ENCODE measurements around the gene ABCB6.

ABCB6 gene

GRCh38 chr2:219214786-219215185 lies 4.0 kb downstream of the ABCB6 start:
- Histone ChIP-seq H3K36me3 (ENCODE audit: control insufficient read depth in 2 of 2, insufficient read depth in 1 of 2, low read length in 2 of 2) (peaks cover 15 to 72% of the 10 kb centered on the region in 2 experiments; a peak in 2 of 3 replicates), H3K4me3 (ENCODE audit: low read depth, low read length) (no peak overlapping the region), H3K4me1 (ENCODE audit: control insufficient read depth, insufficient read depth, low read length) (no peaks in the 10 kb centered on the region), H3K9me3 (ENCODE audit: control insufficient read depth, insufficient read depth, low read depth, low read length) (no peaks in the 10 kb centered on the region), H3K27ac (ENCODE audit: extremely low read depth, low read depth, low read length) (no peak overlapping the region)
- no peak for TF ChIP-seq RBAK (tag by site-specific recombination; IDR thresholded peaks at IDR 0.05)
- no peak for TF ChIP-seq ZNF600 (tag by site-specific recombination; IDR thresholded peaks at IDR 0.05)
- no peak for TF ChIP-seq ZNF175 (tag by site-specific recombination; IDR thresholded peaks at IDR 0.05)
- no peak for TF ChIP-seq ZNF544 (tag by site-specific recombination; IDR thresholded peaks at IDR 0.05)
- TF ChIP-seq ZNF510 (tag by site-specific recombination; IDR thresholded peaks at IDR 0.05; ENCODE audit: insufficient replicate concordance): no peak
- TF ChIP-seq, protein P1, sequence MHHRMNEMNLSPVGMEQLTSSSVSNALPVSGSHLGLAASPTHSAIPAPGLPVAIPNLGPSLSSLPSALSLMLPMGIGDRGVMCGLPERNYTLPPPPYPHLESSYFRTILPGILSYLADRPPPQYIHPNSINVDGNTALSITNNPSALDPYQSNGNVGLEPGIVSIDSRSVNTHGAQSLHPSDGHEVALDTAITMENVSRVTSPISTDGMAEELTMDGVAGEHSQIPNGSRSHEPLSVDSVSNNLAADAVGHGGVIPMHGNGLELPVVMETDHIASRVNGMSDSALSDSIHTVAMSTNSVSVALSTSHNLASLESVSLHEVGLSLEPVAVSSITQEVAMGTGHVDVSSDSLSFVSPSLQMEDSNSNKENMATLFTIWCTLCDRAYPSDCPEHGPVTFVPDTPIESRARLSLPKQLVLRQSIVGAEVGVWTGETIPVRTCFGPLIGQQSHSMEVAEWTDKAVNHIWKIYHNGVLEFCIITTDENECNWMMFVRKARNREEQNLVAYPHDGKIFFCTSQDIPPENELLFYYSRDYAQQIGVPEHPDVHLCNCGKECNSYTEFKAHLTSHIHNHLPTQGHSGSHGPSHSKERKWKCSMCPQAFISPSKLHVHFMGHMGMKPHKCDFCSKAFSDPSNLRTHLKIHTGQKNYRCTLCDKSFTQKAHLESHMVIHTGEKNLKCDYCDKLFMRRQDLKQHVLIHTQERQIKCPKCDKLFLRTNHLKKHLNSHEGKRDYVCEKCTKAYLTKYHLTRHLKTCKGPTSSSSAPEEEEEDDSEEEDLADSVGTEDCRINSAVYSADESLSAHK (tag by site-specific recombination; IDR thresholded peaks at IDR 0.05): no peak
- TF ChIP-seq ZNF341 (tag by site-specific recombination; IDR thresholded peaks at IDR 0.05; ENCODE audit: low read depth): no peak
- TF ChIP-seq KLF7 (tag by site-specific recombination; IDR thresholded peaks at IDR 0.05; ENCODE audit: borderline replicate concordance): no peak
- TF ChIP-seq ZNF37A (tag by site-specific recombination; IDR thresholded peaks at IDR 0.05): no peak
- no peak for TF ChIP-seq GLI4 (tag by site-specific recombination; IDR thresholded peaks at IDR 0.05)
- no peak for TF ChIP-seq MEIS1 (CRISPR knock-in tag; IDR thresholded peaks at IDR 0.05; ENCODE audit: borderline replicate concordance)
- no peak for TF ChIP-seq EGR2 (tag by site-specific recombination; IDR thresholded peaks at IDR 0.05; ENCODE audit: low read depth)
- TF ChIP-seq ZIC2 (tag by site-specific recombination; IDR thresholded peaks at IDR 0.05): no peak
- CTCF ChIA-PET: interaction anchor here (1.0 to 1.3 kb wide), 2 partner anchors 34 to 81 kb away, joined by 3 read pairs; no protein-coding TSS in a partner anchor
- POLR2A ChIA-PET: no interaction called here

GRCh38 chr2:219214141-219214540 lies 4.6 kb downstream of the ABCB6 start:
- POLR2A ChIA-PET: no interaction called here
- TF ChIP-seq, protein P2, sequence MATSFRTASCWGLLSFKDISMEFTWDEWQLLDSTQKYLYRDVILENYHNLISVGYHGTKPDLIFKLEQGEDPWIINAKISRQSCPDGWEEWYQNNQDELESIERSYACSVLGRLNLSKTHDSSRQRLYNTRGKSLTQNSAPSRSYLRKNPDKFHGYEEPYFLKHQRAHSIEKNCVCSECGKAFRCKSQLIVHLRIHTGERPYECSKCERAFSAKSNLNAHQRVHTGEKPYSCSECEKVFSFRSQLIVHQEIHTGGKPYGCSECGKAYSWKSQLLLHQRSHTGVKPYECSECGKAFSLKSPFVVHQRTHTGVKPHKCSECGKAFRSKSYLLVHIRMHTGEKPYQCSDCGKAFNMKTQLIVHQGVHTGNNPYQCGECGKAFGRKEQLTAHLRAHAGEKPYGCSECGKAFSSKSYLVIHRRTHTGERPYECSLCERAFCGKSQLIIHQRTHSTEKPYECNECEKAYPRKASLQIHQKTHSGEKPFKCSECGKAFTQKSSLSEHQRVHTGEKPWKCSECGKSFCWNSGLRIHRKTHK (tag by site-specific recombination; IDR thresholded peaks at IDR 0.05): no peak
- TF ChIP-seq ZNF10 (tag by site-specific recombination; IDR thresholded peaks at IDR 0.05): peak; percentile 32; the same call in 1 of the 2 replicates
- TF ChIP-seq ZNF561 (tag by site-specific recombination; IDR thresholded peaks at IDR 0.05; ENCODE audit: borderline replicate concordance): no peak
- no peak for TF ChIP-seq HOXA7 (CRISPR knock-in tag; IDR thresholded peaks at IDR 0.05; ENCODE audit: borderline replicate concordance)
- no peak for TF ChIP-seq ZNF747 (tag by site-specific recombination; IDR thresholded peaks at IDR 0.05)
- TF ChIP-seq ZNF274 (IDR thresholded peaks at IDR 0.05; ENCODE audit: low read length): no peak
- no peak for TF ChIP-seq ZNF274 (tag by site-specific recombination; IDR thresholded peaks at IDR 0.05; ENCODE audit: borderline replicate concordance)
- Histone ChIP-seq H3K9me3 (ENCODE audit: control insufficient read depth, insufficient read depth, low read depth, low read length) (no peaks in the 10 kb centered on the region), H3K4me1 (ENCODE audit: control insufficient read depth, insufficient read depth, low read length) (no peaks in the 10 kb centered on the region), H3K27ac (ENCODE audit: extremely low read depth, low read depth, low read length) (no peak overlapping the region), H3K36me3 (ENCODE audit: control insufficient read depth in 2 of 2, insufficient read depth in 1 of 2, low read length in 2 of 2) (peaks cover 15 to 73% of the 10 kb centered on the region in 2 experiments; a peak in 2 of 3 replicates), H3K4me3 (ENCODE audit: low read depth, low read length) (no peak overlapping the region)
- CTCF ChIA-PET: interaction anchor here (1.0 to 1.3 kb wide), 2 partner anchors 33 to 81 kb away, joined by 3 read pairs; no protein-coding TSS in a partner anchor
